Neural cell (in vitro differentiated cells): ENCODE measurements around the gene TSPO2. TPM values are rescaled to one million over a fixed set of nuclear protein-coding genes. Genes with fewer than 3 reads are reported as not detected.

ENCODE experiments used
- H2AFZ ChIP-seq: fragments of 200-600, 300-800 bp; sonication (generic), shearing (Covaris generic); 2 replicates; pipeline ENCODE4 v1.6.0; 2014; ENCODE audit warnings: low read depth, mild to moderate bottlenecking, antibody characterized with exemption, low read length, moderate library complexity
- H3F3A ChIP-seq: fragments of 200-600 bp; shearing (Covaris generic); 2 replicates; pipeline ENCODE4 v1.6.1; 2016; ENCODE audit warnings: mild to moderate bottlenecking, moderate library complexity, mixed read lengths, antibody characterized with exemption, low read length; ENCODE audit not compliant: insufficient read depth, poor library complexity, severe bottlenecking
- H3K27ac ChIP-seq: fragments of 200-600, 300-800 bp; sonication (generic), shearing (Covaris generic); 2 replicates; pipeline ENCODE4 v1.5.1; 2014; ENCODE audit warnings: mild to moderate bottlenecking, low read length, moderate library complexity
- H3K27me3 ChIP-seq: fragments of 300-800, 200-600 bp; sonication (generic), shearing (Covaris generic); 2 replicates; pipeline ENCODE4 v1.6.0; 2014; ENCODE audit warnings: mild to moderate bottlenecking, low read depth, low read length, moderate library complexity; ENCODE audit not compliant: insufficient read depth
- H3K36me3 ChIP-seq: fragments of 300-800, 200-600 bp; sonication (generic), shearing (Covaris generic); 2 replicates; pipeline ENCODE4 v1.5.1; 2014; ENCODE audit warnings: mild to moderate bottlenecking, antibody characterized with exemption, low read length, moderate library complexity; ENCODE audit not compliant: insufficient read depth
- H3K4me2 ChIP-seq: fragments of 300-800, 200-600 bp; sonication (generic), shearing (Covaris generic); 2 replicates; pipeline ENCODE4 v1.6.0; 2014; ENCODE audit warnings: mild to moderate bottlenecking, low read length
- H3K4me3 ChIP-seq: fragments of 300-800, 200-600 bp; sonication (generic), shearing (Covaris generic); 2 replicates; pipeline ENCODE4 v1.5.1; 2014; ENCODE audit warnings: mild to moderate bottlenecking, low read length, moderate library complexity
- H3K79me2 ChIP-seq: fragments of 200-600 bp; shearing (Covaris generic); replicated peaks from 2 replicates; pipeline ENCODE4 v1.6.0; 2014; ENCODE audit warnings: mild to moderate bottlenecking, low read length, moderate library complexity; ENCODE audit not compliant: insufficient read depth
- H3K9ac ChIP-seq: fragments of 300-800, 200-600 bp; sonication (generic), shearing (Covaris generic); 2 replicates; pipeline ENCODE4 v1.6.1; 2016; ENCODE audit warnings: mild to moderate bottlenecking, low read length, mixed read lengths
- H3K9me2 ChIP-seq: fragments of 200-600 bp; shearing (Covaris generic); 2 replicates; pipeline ENCODE4 v1.6.1; 2016; ENCODE audit warnings: mild to moderate bottlenecking, low read length, mixed read lengths; ENCODE audit not compliant: insufficient read depth
- H3K9me3 ChIP-seq: fragments of 200-600, 300-800 bp; sonication (generic), shearing (Covaris generic); 2 replicates; pipeline ENCODE4 v1.6.1; 2016; ENCODE audit warnings: mild to moderate bottlenecking, mixed run types, low read length, moderate library complexity, mixed read lengths
- H4K20me1 ChIP-seq: fragments of 200-600 bp; shearing (Covaris generic); 2 replicates; pipeline ENCODE4 v1.6.1; 2016; ENCODE audit warnings: mild to moderate bottlenecking, mixed run types; ENCODE audit not compliant: insufficient read depth
- EP300 ChIP-seq: fragments of 450-650 bp; conservative IDR thresholded peaks from 2 replicates; pipeline ENCODE4 v1.6.1; 2014; ENCODE audit warnings: antibody characterized with exemption, mild to moderate bottlenecking, moderate library complexity; ENCODE audit not compliant: poor library complexity, severe bottlenecking
- EZH2 ChIP-seq: fragments of 200-600, 300-800 bp; shearing (Covaris generic), sonication (generic); IDR thresholded peaks from 2 replicates; pipeline ENCODE4 v1.6.1; 2014; ENCODE audit warnings: antibody characterized with exemption, low read length, borderline replicate concordance, mild to moderate bottlenecking; ENCODE audit not compliant: insufficient read depth, poor library complexity, severe bottlenecking
- MXI1 ChIP-seq: fragments of 450-650 bp; conservative IDR thresholded peaks from 2 replicates; pipeline ENCODE4 v1.6.1; 2014; ENCODE audit warnings: antibody characterized with exemption, mild to moderate bottlenecking; ENCODE audit not compliant: poor library complexity, severe bottlenecking
- POLR2AphosphoS5 ChIP-seq: IDR thresholded peaks from 2 replicates; pipeline ENCODE4 v1.6.1; 2012
- RAD21 ChIP-seq: fragments of 450-650 bp; conservative IDR thresholded peaks from 2 replicates; pipeline ENCODE4 v1.6.1; 2014; ENCODE audit warnings: antibody characterized with exemption, mild to moderate bottlenecking, moderate library complexity
- SMC3 ChIP-seq: fragments of 450-650 bp; conservative IDR thresholded peaks from 2 replicates; pipeline ENCODE4 v1.6.1; 2014; ENCODE audit warnings: antibody characterized with exemption, mild to moderate bottlenecking, moderate library complexity; ENCODE audit not compliant: poor library complexity
- TAF1 ChIP-seq: IDR thresholded peaks from 2 replicates; pipeline ENCODE4 v1.6.1; 2012; ENCODE audit warnings: low read depth
- polyA plus RNA-seq: library from polyadenylated mRNA; depleted of rRNA; stranded (reverse); fragments of >200 nt; gene quantifications from 2 replicates; pipeline ENCODE4 v1.2.3, GENCODE V29; 2014
- TF ChIP-seq, protein P1 (sequence below): fragments of 450-650 bp; IDR thresholded peaks from 2 replicates; pipeline ENCODE4 v1.5.1; 2014; ENCODE audit warnings: antibody characterized with exemption, mild to moderate bottlenecking, moderate library complexity; ENCODE audit not compliant: poor library complexity, severe bottlenecking
- TF ChIP-seq, protein P2 (sequence below): IDR thresholded peaks from 2 replicates; pipeline ENCODE4 v1.6.1; 2012; ENCODE audit warnings: borderline replicate concordance

TSPO2 gene
- polyA plus RNA-seq, 1 donor from 2014 or later, result not detected

DNA sequence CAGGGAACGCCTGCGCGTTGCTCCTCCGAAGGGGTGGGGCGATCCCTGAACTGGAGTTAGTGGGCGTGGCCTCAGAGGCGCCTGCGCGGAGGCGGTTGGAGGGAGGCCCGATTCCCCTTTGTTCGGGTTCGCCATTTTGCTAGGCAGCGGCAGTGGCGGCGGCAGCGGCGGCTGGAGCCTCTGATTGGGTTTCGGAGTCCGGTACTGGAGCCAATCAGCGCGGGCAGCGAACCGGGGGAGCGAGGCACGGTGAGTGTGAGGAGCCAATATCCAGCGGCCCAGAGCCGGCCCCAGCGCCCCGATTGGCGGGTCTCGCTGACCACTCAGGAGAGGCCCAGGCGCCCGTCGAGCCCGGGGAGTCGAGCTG, 30.6 kb downstream of the TSPO2 start, which contains the start of gene NFYA:
Gene NFYA (plus strand): TSS at position 139 of the 367 bp plus-strand sequence. CDS start 6,116 bp downstream, outside the sequence.
- Histone ChIP-seq H3K27ac (peak within 1 kb of the TSS; percentile 95), H3K4me2 (peak within 1 kb of the TSS; percentile 92), H3K9me3 (no peaks in the 10 kb centered on the region), H3K36me3 (no peaks in the 10 kb centered on the region), H2AFZ (peak within 1 kb of the TSS; percentile 73), H3K4me3 (peak within 1 kb of the TSS; percentile 89), H3K27me3 (no peaks in the 10 kb centered on the region), H3K9me2 (no peaks in the 10 kb centered on the region), H3F3A (peaks cover 4% of the 10 kb centered on the region), H3K79me2 (peaks cover 40% of the 10 kb centered on the region), H4K20me1 (no peaks in the 10 kb centered on the region), H3K9ac (peak within 1 kb of the TSS; percentile 98)
- TF ChIP-seq SMC3 (no peak), POLR2AphosphoS5 (peak; percentile 63)

DNA sequence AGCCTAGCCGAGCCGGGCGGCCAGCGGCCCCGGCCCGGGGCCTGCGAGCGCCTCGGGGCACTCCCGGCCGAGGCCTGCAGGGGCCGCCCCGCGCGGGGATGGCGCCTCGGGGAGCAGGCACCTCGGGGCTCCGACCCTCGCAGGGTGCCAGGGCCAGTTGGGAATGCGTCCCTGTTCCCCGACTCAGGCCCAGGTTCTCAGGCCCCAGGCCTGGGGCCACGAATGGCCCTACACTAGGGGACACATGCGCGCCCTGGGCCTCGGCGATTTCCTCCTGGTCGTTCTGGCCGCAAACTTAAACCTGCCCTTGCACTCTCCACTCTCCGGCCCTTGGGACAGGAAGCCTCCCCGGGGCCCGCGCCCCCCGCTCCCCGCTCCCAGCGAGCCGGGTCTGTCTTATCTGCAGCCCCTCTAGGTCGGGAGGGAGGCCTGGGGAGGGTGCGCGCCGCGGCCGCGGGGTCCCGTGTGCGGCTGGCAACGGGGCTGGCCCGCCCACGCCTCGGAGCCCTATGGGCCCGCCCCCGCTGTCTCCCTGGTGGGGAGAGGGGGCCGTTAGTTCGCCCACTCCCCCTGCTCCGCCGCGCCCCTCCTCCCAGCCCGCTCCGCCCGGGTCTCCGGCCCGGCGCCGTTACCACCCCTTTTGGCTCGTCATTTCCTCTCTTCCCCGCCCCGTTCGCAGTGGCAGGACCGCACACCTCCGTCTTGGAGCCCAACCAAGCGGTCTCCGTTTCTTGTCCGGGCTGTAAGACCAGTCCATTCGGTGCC, 31.1 kb downstream of the TSPO2 start:
- H2AFZ ChIP-seq, result peak overlapping the region; percentile 62
- H3K9me3 ChIP-seq, result no peaks in the 10 kb centered on the region
- H3F3A ChIP-seq, result peaks cover 4% of the 10 kb centered on the region
- peak overlapping the region; percentile 98 for H3K9ac ChIP-seq
- no peaks in the 10 kb centered on the region for H3K36me3 ChIP-seq
- H3K4me2 ChIP-seq, result peak overlapping the region; percentile 92
- peaks cover 45% of the 10 kb centered on the region for H3K79me2 ChIP-seq
- H3K27ac ChIP-seq, result peak overlapping the region; percentile 95
- H3K27me3 ChIP-seq, result no peaks in the 10 kb centered on the region
- no peaks in the 10 kb centered on the region for H4K20me1 ChIP-seq
- peak overlapping the region; percentile 89 for H3K4me3 ChIP-seq
- TF ChIP-seq EZH2 (no peak), RAD21 (peak; percentile 60), SMC3 (peak; percentile 67), MXI1 (peak; percentile 74), EP300 (peak; percentile 67), POLR2AphosphoS5 (peak; percentile 64), TAF1 (peak; percentile 43)
- TF ChIP-seq, protein P1, sequence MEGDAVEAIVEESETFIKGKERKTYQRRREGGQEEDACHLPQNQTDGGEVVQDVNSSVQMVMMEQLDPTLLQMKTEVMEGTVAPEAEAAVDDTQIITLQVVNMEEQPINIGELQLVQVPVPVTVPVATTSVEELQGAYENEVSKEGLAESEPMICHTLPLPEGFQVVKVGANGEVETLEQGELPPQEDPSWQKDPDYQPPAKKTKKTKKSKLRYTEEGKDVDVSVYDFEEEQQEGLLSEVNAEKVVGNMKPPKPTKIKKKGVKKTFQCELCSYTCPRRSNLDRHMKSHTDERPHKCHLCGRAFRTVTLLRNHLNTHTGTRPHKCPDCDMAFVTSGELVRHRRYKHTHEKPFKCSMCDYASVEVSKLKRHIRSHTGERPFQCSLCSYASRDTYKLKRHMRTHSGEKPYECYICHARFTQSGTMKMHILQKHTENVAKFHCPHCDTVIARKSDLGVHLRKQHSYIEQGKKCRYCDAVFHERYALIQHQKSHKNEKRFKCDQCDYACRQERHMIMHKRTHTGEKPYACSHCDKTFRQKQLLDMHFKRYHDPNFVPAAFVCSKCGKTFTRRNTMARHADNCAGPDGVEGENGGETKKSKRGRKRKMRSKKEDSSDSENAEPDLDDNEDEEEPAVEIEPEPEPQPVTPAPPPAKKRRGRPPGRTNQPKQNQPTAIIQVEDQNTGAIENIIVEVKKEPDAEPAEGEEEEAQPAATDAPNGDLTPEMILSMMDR, result peak; percentile 75
- TF ChIP-seq, protein P2, sequence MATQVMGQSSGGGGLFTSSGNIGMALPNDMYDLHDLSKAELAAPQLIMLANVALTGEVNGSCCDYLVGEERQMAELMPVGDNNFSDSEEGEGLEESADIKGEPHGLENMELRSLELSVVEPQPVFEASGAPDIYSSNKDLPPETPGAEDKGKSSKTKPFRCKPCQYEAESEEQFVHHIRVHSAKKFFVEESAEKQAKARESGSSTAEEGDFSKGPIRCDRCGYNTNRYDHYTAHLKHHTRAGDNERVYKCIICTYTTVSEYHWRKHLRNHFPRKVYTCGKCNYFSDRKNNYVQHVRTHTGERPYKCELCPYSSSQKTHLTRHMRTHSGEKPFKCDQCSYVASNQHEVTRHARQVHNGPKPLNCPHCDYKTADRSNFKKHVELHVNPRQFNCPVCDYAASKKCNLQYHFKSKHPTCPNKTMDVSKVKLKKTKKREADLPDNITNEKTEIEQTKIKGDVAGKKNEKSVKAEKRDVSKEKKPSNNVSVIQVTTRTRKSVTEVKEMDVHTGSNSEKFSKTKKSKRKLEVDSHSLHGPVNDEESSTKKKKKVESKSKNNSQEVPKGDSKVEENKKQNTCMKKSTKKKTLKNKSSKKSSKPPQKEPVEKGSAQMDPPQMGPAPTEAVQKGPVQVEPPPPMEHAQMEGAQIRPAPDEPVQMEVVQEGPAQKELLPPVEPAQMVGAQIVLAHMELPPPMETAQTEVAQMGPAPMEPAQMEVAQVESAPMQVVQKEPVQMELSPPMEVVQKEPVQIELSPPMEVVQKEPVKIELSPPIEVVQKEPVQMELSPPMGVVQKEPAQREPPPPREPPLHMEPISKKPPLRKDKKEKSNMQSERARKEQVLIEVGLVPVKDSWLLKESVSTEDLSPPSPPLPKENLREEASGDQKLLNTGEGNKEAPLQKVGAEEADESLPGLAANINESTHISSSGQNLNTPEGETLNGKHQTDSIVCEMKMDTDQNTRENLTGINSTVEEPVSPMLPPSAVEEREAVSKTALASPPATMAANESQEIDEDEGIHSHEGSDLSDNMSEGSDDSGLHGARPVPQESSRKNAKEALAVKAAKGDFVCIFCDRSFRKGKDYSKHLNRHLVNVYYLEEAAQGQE, result no peak
- no peaks in the 10 kb centered on the region for H3K9me2 ChIP-seq
